A549 (cell line): ENCODE results near the gene TSGA10. TPM values are rescaled to one million over a fixed set of nuclear protein-coding genes. Genes with fewer than 3 reads are reported as not detected.

ENCODE experiments used
- ATAC-seq, 2 experiments: fragments of 200-7000 bp in 1 of 2; fragments of >200 bp in 1 of 2; cut with Nextera tagmentation in 1 of 2; cut with Tn5 transposase in 1 of 2; 3 replicates each; pipeline versions ENCODE4 v1.8.0 to v1.9.1; 2018 to 2020; ENCODE audit warnings: mild to moderate bottlenecking in 1 of 2, moderate library complexity in 1 of 2
- CTCF ChIA-PET: fragments of 300-600 bp; sonication (Branson Sonifier 250); formaldehyde crosslinking; extraction: SDS; loops from one replicate; lab custom pipeline; 2021; ENCODE audit warnings: antibody characterized with exemption, inconsistent platforms; lab: Yijun Ruan, JAX
- POLR2A ChIA-PET: fragments of 350-600 bp; formaldehyde crosslinking; extraction: SDS; loops from one replicate; lab custom pipeline; 2021; ENCODE audit warnings: antibody characterized with exemption, inconsistent platforms; lab: Yijun Ruan, JAX
- DNase-seq, 2 experiments: peaks; one replicate each; pipeline versions ENCODE4 v3.0.0 to v3.0.0-alpha.2; 2011 to 2016; ENCODE audit warnings: low read depth in 1 of 2, low spot score in 1 of 2
- FAIRE-seq: peaks from 2 replicates; lab custom pipeline; 2011; peaks lifted over from hg19 to GRCh38; lab: Jason Lieb, UNC
- H3K27ac ChIP-seq, 2 experiments: fragments of >200 bp; sonication (Bioruptor Twin); formaldehyde crosslinking; 3 replicates each; pipeline ENCODE4 v1.5.1; 2016 to 2017
- H3K4me1 ChIP-seq: fragments of >200 bp; sonication (Bioruptor Twin); formaldehyde crosslinking; 3 replicates; pipeline ENCODE4 v1.6.1; 2016
- H3K4me2 ChIP-seq: fragments of >200 bp; sonication (Bioruptor Twin); formaldehyde crosslinking; 3 replicates; pipeline ENCODE4 v1.6.1; 2016
- H3K4me3 ChIP-seq: fragments of >200 bp; sonication (Bioruptor Twin); formaldehyde crosslinking; 3 replicates; pipeline ENCODE4 v1.5.1; 2016
- H3K9me3 ChIP-seq: fragments of >200 bp; sonication (Bioruptor Twin); formaldehyde crosslinking; 3 replicates; pipeline ENCODE4 v1.6.1; 2016
- ATOH8 ChIP-seq: fragments of 250-450 bp; sonication (Bioruptor Pico); IDR thresholded peaks from 2 replicates; pipeline ENCODE4 v1.5.0; 2020; ENCODE audit warnings: low read depth, mild to moderate bottlenecking, moderate library complexity
- BHLHE40 ChIP-seq: IDR thresholded peaks from 2 replicates; pipeline ENCODE4 v1.6.1; 2012; ENCODE audit warnings: low read depth, low read length, inconsistent platforms
- CBX2 ChIP-seq: fragments of 200-600 bp; sonication (generic); IDR thresholded peaks from 2 replicates; pipeline ENCODE4 v1.6.1; 2016; ENCODE audit warnings: low read depth, mild to moderate bottlenecking, borderline replicate concordance
- EHF ChIP-seq: fragments of 250-450 bp; sonication (Bioruptor Pico); IDR thresholded peaks from 2 replicates; pipeline ENCODE4 v1.5.0; 2020; ENCODE audit warnings: mild to moderate bottlenecking
- EHMT2 ChIP-seq: fragments of 200-600 bp; sonication (generic); IDR thresholded peaks from 2 replicates; pipeline ENCODE4 v1.6.1; 2016; ENCODE audit warnings: antibody characterized with exemption, low read depth, mild to moderate bottlenecking, moderate library complexity
- FOSB ChIP-seq: fragments of 250-450 bp; sonication (Bioruptor Pico); IDR thresholded peaks from 2 replicates; pipeline ENCODE4 v1.5.0; 2020; ENCODE audit warnings: mild to moderate bottlenecking, moderate library complexity
- FOXS1 ChIP-seq: fragments of 250-450 bp; sonication (Bioruptor Pico); IDR thresholded peaks from 2 replicates; pipeline ENCODE4 v1.5.0; 2020; ENCODE audit warnings: mild to moderate bottlenecking, moderate library complexity
- HDAC2 ChIP-seq: fragments of 200-600 bp; sonication (generic); IDR thresholded peaks from 2 replicates; pipeline ENCODE4 v1.6.1; 2016
- HOXA7 ChIP-seq: fragments of 250-450 bp; sonication (Bioruptor Pico); IDR thresholded peaks from 2 replicates; pipeline ENCODE4 v1.5.0; 2020; ENCODE audit warnings: mild to moderate bottlenecking, moderate library complexity
- JUNB ChIP-seq: fragments of >200 bp; sonication (Bioruptor Twin); formaldehyde crosslinking; IDR thresholded peaks from 2 replicates; pipeline ENCODE4 v1.6.1; 2016
- MAZ ChIP-seq: fragments of 150-350 bp; IDR thresholded peaks from 2 replicates; pipeline ENCODE4 v1.6.1; 2014; ENCODE audit warnings: antibody characterized with exemption, low read depth, low read length, borderline replicate concordance
- NPAS2 ChIP-seq: fragments of 250-450 bp; sonication (Bioruptor Pico); IDR thresholded peaks from 2 replicates; pipeline ENCODE4 v1.8.0; 2022; ENCODE audit warnings: mild to moderate bottlenecking, moderate library complexity, borderline replicate concordance
- PHF8 ChIP-seq: fragments of 200-600 bp; sonication (generic); IDR thresholded peaks from 2 replicates; pipeline ENCODE4 v1.6.1; 2016; ENCODE audit warnings: low read depth, mild to moderate bottlenecking, antibody characterized with exemption, moderate library complexity, borderline replicate concordance
- POLR2A ChIP-seq: IDR thresholded peaks from 2 replicates; pipeline ENCODE4 v1.6.1; 2012; ENCODE audit warnings: mild to moderate bottlenecking, low read length
- RARB ChIP-seq: fragments of 250-450 bp; sonication (Bioruptor Pico); IDR thresholded peaks from 2 replicates; pipeline ENCODE4 v1.8.0; 2021; ENCODE audit warnings: mild to moderate bottlenecking, moderate library complexity
- RFX5 ChIP-seq: fragments of 450-650 bp; IDR thresholded peaks from 2 replicates; pipeline ENCODE4 v1.7.1; 2014; ENCODE audit warnings: antibody characterized with exemption, mild to moderate bottlenecking, moderate library complexity
- SREBF2 ChIP-seq: fragments of 450-650 bp; IDR thresholded peaks from 2 replicates; pipeline ENCODE4 v1.6.1; 2014; ENCODE audit warnings: mild to moderate bottlenecking, moderate library complexity
- TP53 ChIP-seq: fragments of 250-450 bp; sonication (Bioruptor Pico); IDR thresholded peaks from 2 replicates; pipeline ENCODE4 v1.5.0; 2021; ENCODE audit warnings: mild to moderate bottlenecking, moderate library complexity
- USF2 ChIP-seq: fragments of 450-650 bp; IDR thresholded peaks from 2 replicates; pipeline ENCODE4 v1.6.1; 2014; ENCODE audit warnings: antibody characterized with exemption
- WGBS: methylation state at CpG from one replicate; pipeline ENCODE4 v1.1.6; 2017; ENCODE audit errors: missing lambda C conversion rate; 5-methylcytosine and 5-hydroxymethylcytosine counted together
- polyA plus RNA-seq, 4 experiments: library from polyadenylated mRNA; depleted of rRNA in 3 of 4; stranded (reverse); fragments of >200 nt; fragmentation: RNase III in 1 of 4; extraction: RNeasy Plus Mini Kit Qiagen cat#74134 plus additional on column Dnase treatment in 1 of 4; gene quantifications; 2 replicates in 3 of 4; 3 replicates in 1 of 4; pipeline ENCODE4 v1.2.3, GENCODE V29; 2011 to 2017
- TF ChIP-seq, protein P1 (sequence below): IDR thresholded peaks from 2 replicates; pipeline ENCODE4 v1.6.1; 2012; ENCODE audit warnings: low read depth, borderline replicate concordance
- TF ChIP-seq, protein P2 (sequence below): fragments of 250-450 bp; sonication (Bioruptor Pico); IDR thresholded peaks from 2 replicates; pipeline ENCODE4 v1.5.0; 2021; ENCODE audit warnings: mild to moderate bottlenecking, moderate library complexity, borderline replicate concordance
- TF ChIP-seq, protein P3 (sequence below): fragments of >200 bp; sonication (Bioruptor Twin); formaldehyde crosslinking; IDR thresholded peaks from 3 replicates; pipeline ENCODE4 v1.5.1; 2016

Gene TSGA10
- polyA plus RNA-seq, 2 of the 4 experiments (the other 2 are of a cell fraction) = 4.2 to 4.3 TPM

GRCh38 chr2:99084256-99084655 is 70.5 kb downstream of the TSGA10 start:
- Histone ChIP-seq H3K9me3 (no peaks in the 10 kb centered on the region), H3K4me1 (no peaks in the 10 kb centered on the region), H3K27ac (no peak overlapping the region), H3K4me2 (no peak overlapping the region), H3K4me3 (no peak overlapping the region)
- no peak for ATAC-seq
- DNase-seq = no peak
- ChIA-PET POLR2A (no interaction called here), CTCF (interaction anchor here (0.6 kb wide), 1 partner anchor 104 kb away, joined by 3 read pairs; no protein-coding TSS in a partner anchor)
- TF ChIP-seq PHF8 = no peak
- no peak for TF ChIP-seq CBX2
- TF ChIP-seq, protein P1, sequence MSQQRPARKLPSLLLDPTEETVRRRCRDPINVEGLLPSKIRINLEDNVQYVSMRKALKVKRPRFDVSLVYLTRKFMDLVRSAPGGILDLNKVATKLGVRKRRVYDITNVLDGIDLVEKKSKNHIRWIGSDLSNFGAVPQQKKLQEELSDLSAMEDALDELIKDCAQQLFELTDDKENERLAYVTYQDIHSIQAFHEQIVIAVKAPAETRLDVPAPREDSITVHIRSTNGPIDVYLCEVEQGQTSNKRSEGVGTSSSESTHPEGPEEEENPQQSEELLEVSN = no peak
- no peak for TF ChIP-seq FOSB (CRISPR knock-in tag)
- TF ChIP-seq, protein P2, sequence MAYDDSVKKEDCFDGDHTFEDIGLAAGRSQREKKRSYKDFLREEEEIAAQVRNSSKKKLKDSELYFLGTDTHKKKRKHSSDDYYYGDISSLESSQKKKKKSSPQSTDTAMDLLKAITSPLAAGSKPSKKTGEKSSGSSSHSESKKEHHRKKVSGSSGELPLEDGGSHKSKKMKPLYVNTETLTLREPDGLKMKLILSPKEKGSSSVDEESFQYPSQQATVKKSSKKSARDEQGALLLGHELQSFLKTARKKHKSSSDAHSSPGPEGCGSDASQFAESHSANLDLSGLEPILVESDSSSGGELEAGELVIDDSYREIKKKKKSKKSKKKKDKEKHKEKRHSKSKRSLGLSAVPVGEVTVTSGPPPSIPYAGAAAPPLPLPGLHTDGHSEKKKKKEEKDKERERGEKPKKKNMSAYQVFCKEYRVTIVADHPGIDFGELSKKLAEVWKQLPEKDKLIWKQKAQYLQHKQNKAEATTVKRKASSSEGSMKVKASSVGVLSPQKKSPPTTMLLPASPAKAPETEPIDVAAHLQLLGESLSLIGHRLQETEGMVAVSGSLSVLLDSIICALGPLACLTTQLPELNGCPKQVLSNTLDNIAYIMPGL (CRISPR knock-in tag) = no peak
- no peak for TF ChIP-seq FOXS1 (CRISPR knock-in tag)
- no peak for FAIRE-seq
- WGBS = 34% methylated on average over 4 of the region's 4 CpGs

GRCh38 chr2:99081891-99082290 is 72.9 kb downstream of the TSGA10 start:
- H3K9me3 ChIP-seq = no peaks in the 10 kb centered on the region
- DNase-seq (no peak), FAIRE-seq (no peak), ATAC-seq (no peak)
- ChIA-PET CTCF (no interaction called here), POLR2A (no interaction called here)
- WGBS = 59% methylated on average over 4 of the region's 4 CpGs
- TF ChIP-seq EHMT2 (no peak), JUNB (no peak), HDAC2 (no peak), HOXA7 (CRISPR knock-in tag) (no peak), RFX5 (no peak)
- H3K4me1 ChIP-seq = no peaks in the 10 kb centered on the region
- H3K4me3 ChIP-seq = no peak overlapping the region
- H3K4me2 ChIP-seq = no peak overlapping the region
- H3K27ac ChIP-seq = no peak overlapping the region

DNA sequence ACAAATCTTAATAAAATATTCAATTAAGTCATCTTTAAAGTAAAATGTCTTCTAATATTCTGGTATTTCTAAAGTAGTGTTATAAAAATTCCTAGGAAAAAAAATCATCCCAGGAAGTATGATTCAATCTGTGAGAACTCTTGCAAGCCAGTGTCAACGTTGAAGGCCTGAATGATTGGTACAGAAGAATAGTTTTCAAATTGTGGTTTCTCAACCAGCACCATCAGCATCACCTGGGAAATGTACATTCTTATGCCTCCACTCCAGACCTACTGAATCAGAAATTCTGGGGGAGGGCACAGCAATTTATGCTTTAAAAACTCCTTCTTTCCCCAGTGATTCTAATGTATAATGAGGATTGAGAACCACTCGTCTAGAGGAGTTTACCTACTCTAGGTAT is 75.5 kb downstream of the TSGA10 start:
- no peak overlapping the region for H3K4me3 ChIP-seq
- no peaks in the 10 kb centered on the region for H3K9me3 ChIP-seq
- H3K4me2 ChIP-seq = no peak overlapping the region
- DNase-seq (no peak), FAIRE-seq (no peak), ATAC-seq (no peak)
- ChIA-PET CTCF (no interaction called here), POLR2A (no interaction called here)
- WGBS = 14% methylated on average over 2 of the region's 2 CpGs
- TF ChIP-seq MAZ = no peak
- no peaks in the 10 kb centered on the region for H3K4me1 ChIP-seq
- no peak overlapping the region for H3K27ac ChIP-seq

GRCh38 chr2:99072551-99072950 is 82.2 kb downstream of the TSGA10 start:
- H3K4me1 ChIP-seq = peaks cover 9% of the 10 kb centered on the region
- FAIRE-seq = no peak
- no peak for DNase-seq
- no peak overlapping the region for H3K27ac ChIP-seq
- ATAC-seq = no peak
- 57% methylated on average over 1 of the region's 1 CpG for WGBS
- POLR2A ChIA-PET = no interaction called here
- CTCF ChIA-PET = interaction anchor here (0.6 kb wide), 1 partner anchor 423 kb away, joined by 3 read pairs; no protein-coding TSS in a partner anchor
- TF ChIP-seq ATOH8 (CRISPR knock-in tag) (no peak), CBX2 (no peak), HDAC2 (no peak), FOXS1 (CRISPR knock-in tag) (no peak), TP53 (no peak), MAZ (no peak), USF2 (no peak), NPAS2 (CRISPR knock-in tag) (no peak), POLR2A (no peak), BHLHE40 (no peak), SREBF2 (no peak), RARB (CRISPR knock-in tag) (no peak), EHF (CRISPR knock-in tag) (no peak)
- TF ChIP-seq, protein P3, sequence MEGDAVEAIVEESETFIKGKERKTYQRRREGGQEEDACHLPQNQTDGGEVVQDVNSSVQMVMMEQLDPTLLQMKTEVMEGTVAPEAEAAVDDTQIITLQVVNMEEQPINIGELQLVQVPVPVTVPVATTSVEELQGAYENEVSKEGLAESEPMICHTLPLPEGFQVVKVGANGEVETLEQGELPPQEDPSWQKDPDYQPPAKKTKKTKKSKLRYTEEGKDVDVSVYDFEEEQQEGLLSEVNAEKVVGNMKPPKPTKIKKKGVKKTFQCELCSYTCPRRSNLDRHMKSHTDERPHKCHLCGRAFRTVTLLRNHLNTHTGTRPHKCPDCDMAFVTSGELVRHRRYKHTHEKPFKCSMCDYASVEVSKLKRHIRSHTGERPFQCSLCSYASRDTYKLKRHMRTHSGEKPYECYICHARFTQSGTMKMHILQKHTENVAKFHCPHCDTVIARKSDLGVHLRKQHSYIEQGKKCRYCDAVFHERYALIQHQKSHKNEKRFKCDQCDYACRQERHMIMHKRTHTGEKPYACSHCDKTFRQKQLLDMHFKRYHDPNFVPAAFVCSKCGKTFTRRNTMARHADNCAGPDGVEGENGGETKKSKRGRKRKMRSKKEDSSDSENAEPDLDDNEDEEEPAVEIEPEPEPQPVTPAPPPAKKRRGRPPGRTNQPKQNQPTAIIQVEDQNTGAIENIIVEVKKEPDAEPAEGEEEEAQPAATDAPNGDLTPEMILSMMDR = no peak
- H3K4me2 ChIP-seq = no peak overlapping the region
- no peaks in the 10 kb centered on the region for H3K9me3 ChIP-seq
- H3K4me3 ChIP-seq = no peak overlapping the region
